CD8-positive, alpha-beta memory T cell (primary cell): Measurements from ENCODE around the gene MT1M. TPM values are rescaled to one million over a fixed set of nuclear protein-coding genes. Genes with fewer than 3 reads are reported as not detected.
"Not testable (repeated sequence)": the region's sequence is repeated elsewhere in the genome, so short reads cannot be mapped to it uniquely, and the experiment has no call there.

Source experiments
- CTCF ChIA-PET: fragments of 350-600 bp; sonication (Branson Sonifier 250); formaldehyde crosslinking; loops from one replicate; lab custom pipeline; 2021; ENCODE audit warnings: antibody characterized with exemption; lab: Charles Lee
- POLR2A ChIA-PET: fragments of 350-600 bp; sonication (Branson Sonifier 250); formaldehyde crosslinking; loops from one replicate; lab custom pipeline; 2021; ENCODE audit warnings: antibody characterized with exemption; lab: Charles Lee
- DNase-seq, 5 donors: peaks; one replicate each; pipeline versions ENCODE4 v3.0.0 to v3.0.0-alpha.2; 2020 to 2022; ENCODE audit warnings: mixed read lengths in 1 of 5
- H3K27ac ChIP-seq: one replicate; pipeline ENCODE4 v1.7.0; 2013; ENCODE audit warnings: low read depth, mild to moderate bottlenecking, low read length, moderate library complexity
- H3K27me3 ChIP-seq: 2 replicates; pipeline ENCODE4 v1.7.0; 2013; ENCODE audit warnings: low read length, mild to moderate bottlenecking; ENCODE audit not compliant: insufficient read depth, poor library complexity, severe bottlenecking
- H3K36me3 ChIP-seq: 2 replicates; pipeline ENCODE4 v1.7.0; 2013; ENCODE audit warnings: mild to moderate bottlenecking, low read length, moderate library complexity; ENCODE audit not compliant: insufficient read depth
- H3K4me1 ChIP-seq: 2 replicates; pipeline ENCODE4 v1.7.0; 2013; ENCODE audit warnings: mild to moderate bottlenecking, low read length, moderate library complexity; ENCODE audit not compliant: insufficient read depth
- H3K4me3 ChIP-seq: 2 replicates; pipeline ENCODE4 v1.7.0; 2013; ENCODE audit warnings: mild to moderate bottlenecking, low read length
- H3K9me3 ChIP-seq: 2 replicates; pipeline ENCODE4 v1.7.0; 2013; ENCODE audit warnings: mild to moderate bottlenecking, low read length
- H3K27ac Mint-ChIP-seq, 8 donors: one replicate each; pipeline ENCODE4 v1.8.0; 2020 to 2021; ENCODE audit warnings: mixed read lengths in 8 of 8, mild to moderate bottlenecking in 6 of 8, inconsistent platforms in 3 of 8, moderate library complexity in 3 of 8
- H3K27me3 Mint-ChIP-seq, 2 donors: one replicate each; pipeline ENCODE4 v1.8.0; 2020 to 2021; ENCODE audit warnings: mixed read lengths in 2 of 2, mild to moderate bottlenecking in 1 of 2, moderate library complexity in 1 of 2
- H3K36me3 Mint-ChIP-seq, 3 donors: one replicate each; pipeline ENCODE4 v1.8.0; 2020 to 2021; ENCODE audit warnings: mixed read lengths in 3 of 3, inconsistent platforms in 1 of 3, mild to moderate bottlenecking in 1 of 3
- H3K4me1 Mint-ChIP-seq, 3 donors: one replicate each; pipeline ENCODE4 v1.8.0; 2020 to 2021; ENCODE audit warnings: mixed read lengths in 3 of 3, inconsistent platforms in 1 of 3, mild to moderate bottlenecking in 1 of 3
- H3K4me3 Mint-ChIP-seq, 7 donors: one replicate each; pipeline ENCODE4 v1.8.0; 2020 to 2021; ENCODE audit warnings: mixed read lengths in 7 of 7, mild to moderate bottlenecking in 6 of 7, moderate library complexity in 4 of 7, inconsistent platforms in 2 of 7
- H3K9me3 Mint-ChIP-seq, 5 donors: one replicate each; pipeline ENCODE4 v1.8.0; 2020 to 2022; ENCODE audit warnings: mixed read lengths in 5 of 5, mild to moderate bottlenecking in 3 of 5, moderate library complexity in 2 of 5, inconsistent platforms in 1 of 5
- polyA plus RNA-seq: library from polyadenylated mRNA; unstranded; fragments of 300-500 nt; fragmentation: Illumina TruSeq; gene quantifications from one replicate; pipeline ENCODE4 v1.2.3, GENCODE V29; 2021
- total RNA-seq, 2 experiments: library from RNA; stranded (reverse); gene quantifications; one replicate each; pipeline ENCODE4 v1.2.3, GENCODE V29; 2021

MT1M gene
- total and polyA plus RNA-seq, 3 experiments from 2014 or later: not detected

GRCh38 chr16:56669005-56669839 is 36.8 kb downstream of the MT1M start, which contains the start of gene MT1H:
MT1H (plus strand) TSS chr16:56669814; CDS start chr16:56669885, 71 bp downstream.
- DNase-seq: no peak
- CTCF ChIA-PET: interaction anchor here (1.6 to 1.8 kb wide), 2 partner anchors 26 to 33 kb away, joined by 4 to 5 read pairs; no protein-coding TSS in a partner anchor
- Mint-ChIP-seq H3K36me3 (peaks cover 0 to 11% (median 4%) of the 10 kb centered on the region in 3 donors), H3K4me1 (peaks cover 9 to 22% (median 10%) of the 10 kb centered on the region in 3 donors), H3K9me3 (no peaks in the 10 kb centered on the region), H3K4me3 (peak within 1 kb of the TSS in 2 of 7 donors; percentile 13 to 50), H3K27me3 (peaks cover 42 to 65% of the 10 kb centered on the region in 2 donors), H3K27ac (peak within 1 kb of the TSS in 2 of 8 donors; percentile 27 to 34)
- H3K36me3 ChIP-seq: no peaks in the 10 kb centered on the region
- POLR2A ChIA-PET: no interaction called here
- H3K27ac ChIP-seq: no peak within 1 kb of the TSS
- H3K4me3 ChIP-seq: no peak within 1 kb of the TSS
- H3K4me1 ChIP-seq: peaks cover 9% of the 10 kb centered on the region
- peaks cover 40% of the 10 kb centered on the region for H3K27me3 ChIP-seq
- no peaks in the 10 kb centered on the region for H3K9me3 ChIP-seq

- H3K36me3 Mint-ChIP-seq: peaks cover 0 to 9% (median 1%) of the 10 kb centered on the region in 3 donors
- peaks cover 42 to 66% of the 10 kb centered on the region in 2 donors for H3K27me3 Mint-ChIP-seq
- Histone ChIP-seq H3K36me3 (no peaks in the 10 kb centered on the region), H3K4me3 (no peak overlapping the region), H3K27ac (no peak overlapping the region), H3K9me3 (no peaks in the 10 kb centered on the region), H3K27me3 (peaks cover 40% of the 10 kb centered on the region), H3K4me1 (peaks cover 9% of the 10 kb centered on the region)
- POLR2A ChIA-PET: no interaction called here
- CTCF ChIA-PET: interaction anchor here (1.6 to 1.8 kb wide), 2 partner anchors 27 to 32 kb away, joined by 4 to 5 read pairs; no protein-coding TSS in a partner anchor
- H3K27ac Mint-ChIP-seq: peak overlapping the region in 2 of 8 donors; percentile 27 to 34
- peak overlapping the region in 2 of 7 donors; percentile 13 to 50 for H3K4me3 Mint-ChIP-seq
- no peaks in the 10 kb centered on the region for H3K9me3 Mint-ChIP-seq
- DNase-seq: no peak
- H3K4me1 Mint-ChIP-seq: peaks cover 9 to 22% (median 10%) of the 10 kb centered on the region in 3 donors
Observed at GRCh38 chr16:56669840-56670619, 37.6 kb downstream of the MT1M start.

GRCh38 chr16:56670620-56670934 is 38.1 kb downstream of the MT1M start:
- H3K9me3 ChIP-seq: no peaks in the 10 kb centered on the region
- Mint-ChIP-seq H3K4me1 (peaks cover 13 to 27% (median 16%) of the 10 kb centered on the region in 3 donors), H3K9me3 (no peaks in the 10 kb centered on the region), H3K27ac (no peak overlapping the region), H3K27me3 (peaks cover 43 to 62% of the 10 kb centered on the region in 2 donors), H3K4me3 (no peak overlapping the region), H3K36me3 (peaks cover 0 to 5% (median 1%) of the 10 kb centered on the region in 3 donors)
- POLR2A ChIA-PET: no interaction called here
- no peak overlapping the region for H3K4me3 ChIP-seq
- H3K27ac ChIP-seq: no peak overlapping the region
- no peak for DNase-seq
- CTCF ChIA-PET: interaction anchor here (1.6 kb wide), 1 partner anchor 27 kb away, joined by 4 read pairs; no protein-coding TSS in a partner anchor
- H3K27me3 ChIP-seq: peaks cover 40% of the 10 kb centered on the region
- H3K36me3 ChIP-seq: no peaks in the 10 kb centered on the region
- peaks cover 12% of the 10 kb centered on the region for H3K4me1 ChIP-seq

- H3K27ac ChIP-seq, DNase-seq, H3K4me3 Mint-ChIP-seq, POLR2A ChIA-PET, H3K4me3 ChIP-seq, H3K36me3 ChIP-seq, H3K36me3 Mint-ChIP-seq, H3K9me3 Mint-ChIP-seq, H3K27ac Mint-ChIP-seq, H3K9me3 ChIP-seq: not testable (repeated sequence)
- Mint-ChIP-seq H3K4me1 (peaks cover 17 to 34% (median 24%) of the 10 kb centered on the region in 3 donors), H3K27me3 (peaks cover 43 to 56% of the 10 kb centered on the region in 2 donors)
- Histone ChIP-seq H3K4me1 (peaks cover 12% of the 10 kb centered on the region), H3K27me3 (peaks cover 40% of the 10 kb centered on the region)
- CTCF ChIA-PET: interaction anchor here (1.4 kb wide), 1 partner anchor 26 kb away, joined by 3 read pairs; no protein-coding TSS in a partner anchor
Observed at GRCh38 chr16:56671691-56672090, 39.2 kb downstream of the MT1M start.

GRCh38 chr16:56672171-56672570 is 39.7 kb downstream of the MT1M start:
- H3K27ac ChIP-seq, H3K9me3 ChIP-seq, H3K36me3 Mint-ChIP-seq, DNase-seq, H3K27ac Mint-ChIP-seq, POLR2A ChIA-PET, H3K4me3 ChIP-seq, H3K36me3 ChIP-seq, H3K9me3 Mint-ChIP-seq: not testable (repeated sequence)
- Histone ChIP-seq H3K4me1 (peaks cover 12% of the 10 kb centered on the region), H3K27me3 (peaks cover 40% of the 10 kb centered on the region)
- H3K4me1 Mint-ChIP-seq: peaks cover 17 to 34% (median 24%) of the 10 kb centered on the region in 3 donors
- peaks cover 42 to 54% of the 10 kb centered on the region in 2 donors for H3K27me3 Mint-ChIP-seq
- peak overlapping the region in 2 of 7 donors; percentile 27 to 44 for H3K4me3 Mint-ChIP-seq
- CTCF ChIA-PET: interaction anchor here (1.4 to 2.5 kb wide), 2 partner anchors 26 to 29 kb away, joined by 3 to 17 read pairs; no protein-coding TSS in a partner anchor

GRCh38 chr16:56672761-56673536 is 40.5 kb downstream of the MT1M start:
- ChIA-PET CTCF (interaction anchor here (1.4 to 2.5 kb wide), 3 partner anchors 10 to 29 kb away, joined by 3 to 17 read pairs (median 4); partner anchors contain the start of gene MT1X), POLR2A (no interaction called here)
- H3K27ac ChIP-seq: no peak overlapping the region
- peaks cover 8% of the 10 kb centered on the region for H3K4me1 ChIP-seq
- Mint-ChIP-seq H3K4me3 (peak overlapping the region in 2 of 7 donors; percentile 27 to 44), H3K4me1 (peaks cover 15 to 30% (median 24%) of the 10 kb centered on the region in 3 donors), H3K27me3 (peaks cover 38 to 48% of the 10 kb centered on the region in 2 donors), H3K9me3 (no peaks in the 10 kb centered on the region), H3K27ac (no peak overlapping the region), H3K36me3 (peaks cover 0 to 1% (median 0%) of the 10 kb centered on the region in 3 donors)
- no peaks in the 10 kb centered on the region for H3K9me3 ChIP-seq
- no peak for DNase-seq
- H3K4me3 ChIP-seq: no peak overlapping the region
- H3K36me3 ChIP-seq: no peaks in the 10 kb centered on the region
- H3K27me3 ChIP-seq: peaks cover 32% of the 10 kb centered on the region

- POLR2A ChIA-PET: interaction anchor here (0.5 kb wide), 1 partner anchor 12 kb away, joined by 3 read pairs; no protein-coding TSS in a partner anchor
- DNase-seq: peak in 1 of 5 donors; percentile 43
- Histone ChIP-seq H3K4me3 (no peak overlapping the region), H3K27me3 (peaks cover 22% of the 10 kb centered on the region), H3K9me3 (no peaks in the 10 kb centered on the region), H3K36me3 (no peaks in the 10 kb centered on the region), H3K27ac (no peak overlapping the region), H3K4me1 (peaks cover 3% of the 10 kb centered on the region)
- H3K27ac Mint-ChIP-seq: no peak overlapping the region
- H3K9me3 Mint-ChIP-seq: no peaks in the 10 kb centered on the region
- peak overlapping the region in 1 of 7 donors; percentile 69 for H3K4me3 Mint-ChIP-seq
- peaks cover 11 to 21% (median 18%) of the 10 kb centered on the region in 3 donors for H3K4me1 Mint-ChIP-seq
- CTCF ChIA-PET: interaction anchor here (1.0 to 2.5 kb wide), 3 partner anchors 9 to 208 kb away, joined by 3 to 17 read pairs (median 4); partner anchors contain the start of gene MT1X
- peaks cover 0 to 1% (median 0%) of the 10 kb centered on the region in 3 donors for H3K36me3 Mint-ChIP-seq
- peaks cover 30 to 39% of the 10 kb centered on the region in 2 donors for H3K27me3 Mint-ChIP-seq
Observed at GRCh38 chr16:56673921-56674320, 41.5 kb downstream of the MT1M start.
